Thyroid gland (tissue), 4 donors: Measurements from ENCODE around the gene OR6C70. TPM values are rescaled to one million over a fixed set of nuclear protein-coding genes. Genes with fewer than 3 reads are reported as not detected.

ENCODE experiments used
- DNase-seq, 2 donors: peaks; one replicate each; pipeline ENCODE4 v3.0.0-alpha.2; 2019
- H3K27ac ChIP-seq, 3 donors: fragments of 200-600 bp; sonication (generic); 1 replicate in 2 of 3; 2 replicates in 1 of 3; pipeline ENCODE4 v1.5.1; 2016 to 2019; ENCODE audit warnings: mild to moderate bottlenecking in 1 of 3, moderate library complexity in 1 of 3
- H3K27me3 ChIP-seq: fragments of 200-600 bp; sonication (generic); one replicate; pipeline ENCODE4 v1.5.1; 2019
- H3K36me3 ChIP-seq, 2 donors: fragments of 200-600 bp; sonication (generic); one replicate each; pipeline ENCODE4 v1.5.1; 2016 to 2019
- H3K4me1 ChIP-seq, 2 donors: fragments of 200-600 bp; sonication (generic); one replicate each; pipeline ENCODE4 v1.5.1; 2017 to 2019
- H3K4me3 ChIP-seq, 3 donors: fragments of 200-600 bp; sonication (generic); replicated peaks in 1 of 3; 1 replicate in 2 of 3; 2 replicates in 1 of 3; pipeline ENCODE4 v1.5.1; 2016; ENCODE audit warnings: mild to moderate bottlenecking in 1 of 3
- H3K9me3 ChIP-seq: fragments of 200-600 bp; sonication (generic); one replicate; pipeline ENCODE4 v1.5.1; 2017
- POLR2A ChIP-seq, 2 donors: fragments of 450-650 bp; IDR thresholded peaks; one replicate each; pipeline ENCODE4 v1.6.1; 2017; ENCODE audit warnings: antibody characterized with exemption in 2 of 2, mild to moderate bottlenecking in 2 of 2, moderate library complexity in 1 of 2
- WGBS, 2 donors: methylation state at CpG; one replicate each; pipeline ENCODE4 v1.1.5; 2017; 5-methylcytosine and 5-hydroxymethylcytosine counted together
- intact Hi-C: fragments of 100-400 bp; cut with DNase I; formaldehyde crosslinking; loops from one replicate; pipeline ENCODE4 v1.15.1; 2023
- total RNA-seq, 4 donors: library from RNA; depleted of rRNA; stranded (reverse); fragments of >200 nt; gene quantifications; one replicate each; pipeline ENCODE4 v1.2.3, GENCODE V29; 2016
- TF ChIP-seq, protein P1 (sequence below), 6 experiments: fragments of 200-600 bp in 3 of 6; fragments of 450-650 bp in 3 of 6; sonication (generic) in 3 of 6; IDR thresholded peaks; one replicate each; pipeline ENCODE4 v1.5.1; 2016 to 2019; ENCODE audit warnings: antibody characterized with exemption in 6 of 6, mild to moderate bottlenecking in 2 of 6, inconsistent platforms in 1 of 6, moderate library complexity in 1 of 6

OR6C70 gene
- total RNA-seq, 4 donors from 2014 or later = not detected

DNA sequence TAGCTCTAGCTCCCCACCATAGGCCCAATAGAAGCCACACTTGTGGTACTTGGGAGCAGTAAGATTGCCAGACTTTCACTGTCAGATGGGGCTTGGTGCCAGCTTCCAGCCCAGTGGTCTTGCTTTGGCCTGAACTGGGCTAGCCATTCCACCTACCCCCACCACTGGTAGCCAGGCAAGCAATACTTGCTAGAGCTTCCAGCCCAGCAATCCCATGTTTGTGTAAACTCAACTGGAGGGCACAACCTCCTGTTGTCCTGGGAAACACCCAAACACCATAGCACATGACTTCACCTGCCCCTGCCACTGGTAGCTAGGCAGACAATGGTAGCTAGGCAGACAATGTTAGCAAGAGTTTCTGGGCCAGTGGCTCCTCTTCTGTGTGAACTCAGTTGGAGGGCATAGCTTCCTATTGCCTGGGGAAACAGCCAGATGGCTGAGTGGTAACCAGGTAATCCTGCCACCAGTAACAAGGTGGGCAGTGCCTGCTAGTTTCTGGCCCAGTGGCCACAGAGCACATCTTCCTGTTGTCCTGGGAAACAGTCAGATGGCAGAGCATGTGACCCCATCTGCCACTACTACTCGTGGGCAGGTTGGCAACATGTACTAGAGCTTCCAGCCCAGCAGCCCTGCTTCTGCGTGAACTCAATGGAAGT, 49.5 kb downstream of the OR6C70 start:
- Histone ChIP-seq H3K27me3 (no peaks in the 10 kb centered on the region), H3K4me1 (no peaks in the 10 kb centered on the region), H3K4me3 (no peak overlapping the region), H3K36me3 (no peaks in the 10 kb centered on the region), H3K9me3 (no peaks in the 10 kb centered on the region), H3K27ac (no peak overlapping the region)
- no peak for DNase-seq
- intact Hi-C loops = no loop called here
- TF ChIP-seq, protein P1, sequence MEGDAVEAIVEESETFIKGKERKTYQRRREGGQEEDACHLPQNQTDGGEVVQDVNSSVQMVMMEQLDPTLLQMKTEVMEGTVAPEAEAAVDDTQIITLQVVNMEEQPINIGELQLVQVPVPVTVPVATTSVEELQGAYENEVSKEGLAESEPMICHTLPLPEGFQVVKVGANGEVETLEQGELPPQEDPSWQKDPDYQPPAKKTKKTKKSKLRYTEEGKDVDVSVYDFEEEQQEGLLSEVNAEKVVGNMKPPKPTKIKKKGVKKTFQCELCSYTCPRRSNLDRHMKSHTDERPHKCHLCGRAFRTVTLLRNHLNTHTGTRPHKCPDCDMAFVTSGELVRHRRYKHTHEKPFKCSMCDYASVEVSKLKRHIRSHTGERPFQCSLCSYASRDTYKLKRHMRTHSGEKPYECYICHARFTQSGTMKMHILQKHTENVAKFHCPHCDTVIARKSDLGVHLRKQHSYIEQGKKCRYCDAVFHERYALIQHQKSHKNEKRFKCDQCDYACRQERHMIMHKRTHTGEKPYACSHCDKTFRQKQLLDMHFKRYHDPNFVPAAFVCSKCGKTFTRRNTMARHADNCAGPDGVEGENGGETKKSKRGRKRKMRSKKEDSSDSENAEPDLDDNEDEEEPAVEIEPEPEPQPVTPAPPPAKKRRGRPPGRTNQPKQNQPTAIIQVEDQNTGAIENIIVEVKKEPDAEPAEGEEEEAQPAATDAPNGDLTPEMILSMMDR (IDR thresholded peaks at IDR 0.05) = no peak
- TF ChIP-seq POLR2A (IDR thresholded peaks at IDR 0.05) = no peak
- WGBS, 2 donors = 78% methylated on average over 2 of the region's 2 CpGs

Other genes with a start within 250 kb of the OR6C70 start
- gene OR10A7, start 249.1 kb downstream of the OR6C70 start, total RNA-seq = not detected
- not detected for gene OR6C74, start 225.5 kb downstream of the OR6C70 start, total RNA-seq
- gene OR6C6, start 173.6 kb downstream of the OR6C70 start, total RNA-seq = not detected
- not detected for gene OR6C1, start 155.8 kb downstream of the OR6C70 start, total RNA-seq
- not detected for gene OR6C3, start 139.4 kb downstream of the OR6C70 start, total RNA-seq
- gene OR6C75, start 107.2 kb downstream of the OR6C70 start, total RNA-seq = not detected
- not detected for gene OR6C65, start 69.6 kb downstream of the OR6C70 start, total RNA-seq
- not detected for gene OR6C76, start 43.9 kb downstream of the OR6C70 start, total RNA-seq
- gene OR6C2, start 26.1 kb downstream of the OR6C70 start, total RNA-seq = not detected
- not detected for gene OR6C68, start 22.2 kb upstream of the OR6C70 start, total RNA-seq
- gene OR6C4, start 79.5 kb upstream of the OR6C70 start, total RNA-seq = not detected
- gene OR2AP1, start 102.3 kb upstream of the OR6C70 start, total RNA-seq = not detected
- not detected for gene OR10P1, start 166.8 kb upstream of the OR6C70 start, total RNA-seq
- 10 to 100 TPM in 2 of 4 donors, 1 to 10 TPM in 2; 7.9 to 16.9 (median 9.8) TPM for gene ITGA7, start 237.8 kb upstream of the OR6C70 start, total RNA-seq
- gene BLOC1S1, start 245.9 kb upstream of the OR6C70 start, total RNA-seq = 100 to 1,000 TPM; 117 to 440 (median 246) TPM